Amniotic epithelial cell (primary cell): ENCODE measurements around the gene UBXN6.

Source experiments
- DNase-seq: peaks from one replicate; pipeline ENCODE4 v3.0.0-alpha.2; 2010; ENCODE audit warnings: low read depth

UBXN6 gene

DNA sequence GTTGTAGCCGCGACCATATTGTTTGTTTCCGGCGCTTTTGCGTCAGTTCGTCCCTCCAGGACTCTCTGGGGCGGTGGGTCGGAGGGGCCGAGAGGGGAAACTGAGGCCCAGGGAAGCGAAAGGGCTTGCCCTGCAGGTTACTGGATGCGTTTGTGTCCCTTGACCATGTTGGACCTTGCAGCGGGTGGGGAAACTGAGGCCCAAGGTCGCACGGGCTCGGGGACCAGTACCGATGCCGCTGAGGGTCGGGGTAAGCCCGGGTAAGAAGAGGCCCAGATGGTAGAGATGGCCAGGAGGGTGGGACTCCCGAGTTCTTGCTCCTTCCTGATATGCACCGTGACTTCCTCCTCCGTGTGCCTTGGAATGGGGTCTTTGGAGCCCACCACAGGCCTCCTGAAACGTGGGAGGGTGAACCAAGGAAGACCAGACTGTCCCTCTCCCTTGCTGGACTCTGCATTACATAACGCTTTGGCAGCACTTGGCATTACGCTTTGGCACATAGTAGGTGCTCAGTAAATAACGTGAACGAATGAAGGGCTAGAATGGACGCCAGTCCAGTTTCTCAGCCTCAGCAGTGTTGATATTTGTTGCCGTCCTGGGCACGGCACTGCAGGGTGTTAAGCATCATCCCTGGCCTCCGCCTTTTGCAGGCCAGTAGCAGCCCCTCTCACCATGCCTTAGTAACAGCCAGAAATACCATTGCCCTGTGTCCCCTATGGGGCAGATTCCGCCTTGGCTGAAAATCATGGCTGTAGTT lies 54.4 kb downstream of the UBXN6 start:
- no peak for DNase-seq

DNA sequence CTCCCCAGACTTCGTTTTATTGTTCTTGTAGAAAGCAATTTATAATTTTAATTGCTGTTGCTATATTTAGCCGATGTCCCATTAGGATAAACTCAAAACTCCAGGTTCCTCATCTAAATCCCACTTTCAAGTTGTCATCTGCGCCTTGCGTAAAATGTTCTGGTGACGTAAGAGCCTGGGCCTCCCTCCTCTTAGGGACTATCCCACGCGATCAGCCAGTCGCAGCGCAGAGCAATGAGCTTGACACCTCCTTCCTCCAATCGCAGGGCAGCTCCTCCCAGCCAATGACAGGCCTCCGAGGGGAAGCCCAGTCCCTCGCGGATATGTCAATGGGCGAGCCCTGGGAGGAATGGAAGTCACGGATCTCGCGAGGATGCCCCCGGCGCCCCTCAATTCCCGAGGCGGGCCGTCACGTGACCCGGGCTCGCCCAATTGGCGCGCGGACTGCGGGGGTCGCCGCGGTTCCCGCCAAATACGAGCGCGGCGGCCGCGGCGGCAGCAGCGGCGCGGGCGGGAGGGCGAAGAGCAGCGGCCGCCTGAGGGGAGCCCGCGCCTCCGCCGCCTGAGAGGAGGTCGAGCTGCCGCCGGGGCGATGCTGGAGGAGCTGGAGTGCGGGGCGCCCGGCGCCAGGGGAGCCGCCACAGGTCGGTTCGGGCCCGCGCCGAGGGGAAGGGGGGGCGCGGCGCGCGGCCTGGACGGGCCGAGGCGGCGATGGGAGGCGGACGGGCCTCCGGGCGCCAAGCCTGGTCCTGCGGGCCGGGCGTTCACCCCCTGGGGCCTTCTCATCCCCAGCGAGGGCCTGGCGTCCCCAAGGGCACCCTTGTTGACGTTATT lies 55.2 kb downstream of the UBXN6 start, which contains the start of gene CHAF1A:
CHAF1A (plus strand) TSS at position 470 of the 834 bp plus-strand sequence; CDS start at position 593, 123 bp downstream.
- peak; percentile 100 for DNase-seq

DNA sequence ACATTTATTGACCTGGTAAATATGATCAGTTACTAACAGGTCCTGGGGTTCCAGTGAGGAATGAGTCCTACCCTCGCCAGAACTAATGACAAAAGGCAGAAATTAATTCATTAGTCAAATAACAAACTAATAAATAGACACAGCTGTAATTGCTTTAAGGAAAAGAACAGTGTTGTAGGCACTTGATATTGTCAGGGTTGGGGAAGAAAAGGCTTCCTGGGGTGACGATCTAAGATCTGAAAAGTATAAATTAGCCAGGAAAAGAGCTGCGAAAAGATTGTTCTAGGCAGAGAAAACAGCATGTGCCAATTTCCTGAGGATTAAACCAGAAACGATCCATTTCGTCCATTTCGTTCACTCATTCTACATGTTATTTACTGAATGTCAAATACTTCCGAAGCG lies 55.8 kb downstream of the UBXN6 start:
- DNase-seq: no peak

DNA sequence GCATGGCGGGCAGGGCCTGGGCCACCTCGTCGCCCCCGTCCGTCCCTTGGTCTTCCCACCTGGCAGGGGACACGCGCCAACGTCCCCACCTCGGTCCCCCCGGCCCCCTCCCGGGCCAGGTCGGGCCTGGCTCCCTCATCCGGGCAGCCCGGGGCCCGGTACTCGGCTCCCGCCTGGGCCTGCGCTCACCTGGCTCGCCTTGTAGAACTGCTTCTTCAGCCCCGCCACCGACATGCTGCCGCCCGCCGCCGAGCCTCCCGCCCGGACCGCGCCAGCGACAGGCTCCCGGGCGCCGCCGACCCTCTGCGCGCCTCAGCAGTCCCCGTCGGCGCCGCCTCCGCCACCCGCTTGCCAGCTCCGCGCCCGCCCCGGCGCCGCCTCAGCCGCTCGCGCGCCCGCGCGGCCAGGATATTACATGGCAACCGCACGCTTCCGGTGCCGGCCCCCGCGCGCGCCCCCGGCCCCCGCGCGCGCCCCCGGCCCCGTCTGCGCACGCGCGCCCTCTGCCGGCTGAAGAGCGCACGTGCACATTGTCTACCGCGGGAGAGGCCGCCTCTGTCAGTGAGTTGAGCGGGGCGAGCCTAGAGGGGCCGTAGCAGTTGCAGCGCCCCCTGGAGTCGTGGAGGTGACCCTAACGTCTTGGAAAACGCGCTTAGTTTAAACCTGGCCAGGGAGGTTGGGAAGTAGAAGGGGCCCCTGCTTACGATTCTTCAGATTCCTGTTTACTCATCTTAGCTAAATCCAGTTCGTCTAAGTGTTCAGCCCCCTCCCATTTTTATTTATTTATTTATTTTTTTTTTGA lies 57.3 kb downstream of the UBXN6 start, which contains the start of gene SH3GL1:
SH3GL1 (minus strand) TSS at position 413 of the 802 bp plus-strand sequence; CDS start at position 234, 179 bp downstream.
- DNase-seq: peak; percentile 81

DNA sequence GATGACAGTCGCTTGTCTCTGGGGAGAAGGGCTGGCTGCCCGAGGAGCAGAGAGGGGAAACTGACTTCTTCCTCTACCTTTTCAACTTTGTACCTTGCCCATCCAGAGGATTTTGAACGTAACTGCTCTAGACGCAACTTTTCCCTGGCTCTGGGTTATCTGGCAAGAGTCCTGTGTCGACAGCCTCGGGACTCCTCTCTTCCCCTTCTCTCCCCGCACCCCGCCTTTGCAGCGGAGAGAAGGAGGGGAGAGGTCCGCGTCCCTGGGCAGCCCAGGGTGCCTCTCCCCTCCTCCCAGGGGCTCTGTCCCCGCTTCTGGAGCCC lies 57.8 kb downstream of the UBXN6 start:
- peak; percentile 22 for DNase-seq

DNA sequence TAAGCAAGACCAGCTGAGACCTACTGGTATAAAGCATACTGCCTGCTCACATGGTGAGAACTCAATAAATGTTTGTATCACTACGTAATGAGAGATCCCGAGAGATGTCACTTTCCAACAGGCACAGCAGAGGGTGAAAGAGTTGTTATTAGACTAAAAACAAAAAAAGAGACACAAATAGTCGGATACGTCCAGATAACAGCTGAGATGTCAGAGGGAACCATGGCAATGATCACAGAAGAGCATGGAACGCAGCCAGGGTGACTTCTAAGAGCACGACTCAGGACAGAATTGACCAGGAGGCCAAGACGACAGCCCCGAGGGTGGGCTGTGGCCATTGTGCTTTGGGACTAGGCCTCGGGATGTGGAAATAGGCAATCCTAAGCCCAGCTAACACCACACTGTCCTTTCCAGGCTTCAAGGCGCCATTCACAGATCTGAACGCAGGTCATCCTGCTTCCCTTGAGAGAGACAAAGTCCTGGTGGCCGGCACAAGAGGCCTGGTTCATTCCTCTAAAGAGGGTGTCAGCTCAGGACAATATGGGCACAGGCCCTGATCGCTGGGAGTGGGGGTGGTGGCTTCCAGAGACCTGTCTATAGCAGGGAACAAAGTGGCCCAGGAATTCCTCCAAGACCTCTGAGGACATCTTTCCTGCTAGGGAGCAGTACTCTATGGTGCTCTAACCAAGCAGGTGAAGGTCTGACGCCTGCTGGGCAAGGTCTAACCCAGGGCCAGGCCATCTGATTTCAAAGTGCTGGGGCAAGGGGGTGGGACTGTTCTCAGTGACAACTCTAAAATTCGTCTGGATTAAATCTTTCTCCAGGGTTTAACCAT lies 60.4 kb downstream of the UBXN6 start:
- DNase-seq: no peak
